Measurements from ENCODE around the gene EFHC2.

EFHC2 gene

DNA sequence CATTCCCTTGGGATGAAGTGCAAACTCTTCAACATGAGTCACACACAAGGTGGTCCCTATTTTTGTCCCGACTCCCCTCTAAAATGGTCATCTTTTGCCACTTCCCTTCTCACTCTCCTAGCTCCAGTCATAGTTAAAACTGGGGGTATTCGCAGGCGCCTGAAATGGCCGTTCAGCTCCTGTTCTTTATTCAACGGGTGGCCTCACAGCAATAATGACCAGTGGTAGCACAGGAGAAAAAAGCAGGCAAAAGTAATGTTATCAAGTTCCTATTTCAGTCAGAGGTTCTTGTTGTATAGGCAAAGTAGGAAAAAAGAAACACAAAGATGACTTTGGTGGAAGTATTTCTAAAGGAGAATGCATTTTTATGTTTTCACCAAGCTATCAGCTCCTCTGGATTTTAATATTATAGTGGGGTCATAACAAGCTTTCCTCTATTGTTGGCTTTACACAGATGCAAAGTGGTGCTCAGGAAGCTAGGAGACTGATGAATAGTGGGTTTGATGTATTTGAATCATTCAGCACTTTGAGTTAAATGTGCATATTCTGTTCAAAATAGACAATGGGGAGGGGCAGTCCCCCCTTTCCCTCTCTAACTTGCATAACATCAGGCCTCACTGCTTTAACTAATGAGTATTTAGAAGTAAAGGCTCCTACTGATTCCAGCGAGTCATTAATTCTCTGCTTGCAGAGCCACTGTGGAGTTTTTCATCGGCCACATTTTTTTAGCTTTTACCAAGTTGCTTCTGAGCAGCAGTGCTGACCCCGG lies 199.1 kb downstream of the EFHC2 start:
- DNase-seq = no peak

GRCh38 chrX:44143061-44143602 lies 200.3 kb downstream of the EFHC2 start:
- no peak for DNase-seq

DNA sequence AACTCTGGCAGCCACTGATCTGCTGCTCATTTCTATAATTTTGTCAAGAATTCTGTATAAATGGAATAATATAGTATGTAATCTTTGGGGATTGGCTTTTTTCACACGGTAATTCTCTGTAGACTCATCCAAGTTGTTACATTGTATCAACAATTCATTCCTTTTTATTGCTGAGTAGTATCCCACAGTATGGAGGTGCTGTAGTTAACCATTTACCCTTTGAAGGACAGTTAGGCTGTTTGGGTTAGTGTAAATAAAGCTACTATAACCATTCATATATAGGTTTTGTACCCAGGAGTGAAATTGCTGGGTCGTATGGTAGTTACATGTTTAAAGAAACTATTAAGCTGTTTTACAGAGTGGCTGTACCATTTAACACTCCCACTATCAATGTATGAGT lies 213.3 kb downstream of the EFHC2 start:
- no peak for DNase-seq

- DNase-seq = no peak
Observed at GRCh38 chrX:44113337-44113736, 230.1 kb downstream of the EFHC2 start.

DNA sequence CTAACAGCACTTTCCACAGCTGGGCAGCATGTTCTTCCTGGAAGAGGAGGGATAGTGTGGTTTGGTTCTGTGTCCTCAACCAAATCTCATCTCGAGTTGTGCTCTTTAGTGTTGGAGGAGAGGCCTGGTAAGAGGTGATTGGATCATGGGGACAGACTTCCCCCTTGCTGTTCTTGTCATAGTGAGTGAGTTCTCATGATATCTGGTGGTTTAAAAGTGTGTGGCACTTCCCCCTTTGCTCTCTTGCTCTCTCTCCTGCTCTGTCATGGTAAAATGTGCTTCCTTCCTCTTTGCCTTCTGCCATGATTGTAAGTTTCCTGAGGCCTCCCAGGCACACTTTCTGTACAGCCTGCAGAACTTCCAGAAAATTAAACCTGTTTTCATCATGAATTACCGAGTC lies 236.6 kb downstream of the EFHC2 start:
- DNase-seq = no peak

GRCh38 chrX:44105228-44105913 lies 238.1 kb downstream of the EFHC2 start:
- DNase-seq = no peak

DNA sequence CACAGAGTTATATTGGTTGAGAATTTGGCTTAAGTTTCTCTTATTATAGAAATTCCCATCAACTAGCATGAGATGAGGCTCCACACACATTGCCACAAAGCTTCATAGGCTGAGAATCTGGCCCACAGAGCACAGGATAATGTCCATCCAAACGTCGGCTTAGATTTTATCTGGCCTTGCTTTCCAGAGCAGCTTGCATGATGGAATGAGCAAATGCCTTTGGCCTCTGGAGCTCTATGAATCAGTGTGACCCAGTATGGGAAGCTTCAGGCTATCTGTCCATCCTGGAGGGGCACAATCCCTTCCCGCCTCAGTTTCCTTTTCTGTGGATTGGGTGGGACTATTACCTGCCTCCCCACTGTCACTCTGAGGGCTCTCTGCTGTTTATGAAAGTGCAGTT lies 238.8 kb downstream of the EFHC2 start:
- no peak for DNase-seq

- no peak for DNase-seq
Observed at GRCh38 chrX:44101281-44101680, 242.2 kb downstream of the EFHC2 start.

GRCh38 chrX:44099366-44099765 lies 244.1 kb downstream of the EFHC2 start:
- DNase-seq = no peak
